ENCODE measurements around the gene SPHKAP.

The SPHKAP gene

DNA sequence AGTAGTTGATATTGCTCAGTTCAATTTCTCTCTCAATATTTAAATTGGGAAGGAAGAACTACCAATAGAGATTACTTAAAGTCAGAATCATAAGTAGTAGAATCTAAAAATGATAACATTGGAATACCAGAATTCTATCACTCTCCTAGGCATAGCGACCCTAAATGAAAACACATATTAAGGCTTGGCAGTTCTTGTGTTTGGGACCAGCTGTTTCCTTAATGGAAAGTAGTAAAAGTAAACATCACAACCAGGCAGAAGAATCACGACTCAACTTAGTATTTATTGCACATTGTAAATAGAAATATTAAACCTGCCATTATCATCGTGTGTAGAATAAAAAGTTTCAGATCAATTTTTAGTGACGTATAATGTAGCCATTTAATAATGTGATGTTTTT is 117.5 kb downstream of the SPHKAP start:
- no peaks in the 10 kb centered on the region for H3K27me3 ChIP-seq (ENCODE audit: insufficient read depth, low read length)

DNA sequence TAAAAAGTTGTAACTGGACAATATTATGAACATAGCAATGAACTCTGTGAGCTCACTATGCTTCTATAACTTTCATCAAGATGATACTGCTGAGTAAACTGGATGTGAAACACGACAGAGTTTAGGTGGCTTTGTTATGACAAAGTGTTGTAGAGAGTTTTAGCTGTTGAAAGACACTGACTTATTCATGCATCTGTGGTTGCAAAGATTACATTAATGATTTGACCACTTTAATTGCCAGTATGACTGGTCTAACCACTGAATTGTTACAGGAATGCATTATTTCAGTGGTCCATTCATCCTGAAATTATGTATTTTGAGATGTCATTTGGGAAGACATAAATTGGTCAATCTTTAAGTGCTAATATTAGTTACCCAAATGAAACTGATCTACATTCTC is 117.9 kb downstream of the SPHKAP start:
- no peaks in the 10 kb centered on the region for H3K9me3 ChIP-seq (ENCODE audit: insufficient read depth, low read depth, low read length)
- no peaks in the 10 kb centered on the region for H3K36me3 ChIP-seq (ENCODE audit: insufficient read depth, low read depth, low read length)
- H3K4me1 ChIP-seq (ENCODE audit: insufficient read depth, low read length): no peaks in the 10 kb centered on the region
- H3K27ac ChIP-seq (ENCODE audit: low read length): no peak overlapping the region
- no peak overlapping the region for H3K9ac ChIP-seq (ENCODE audit: low read depth, low read length)
- no peaks in the 10 kb centered on the region for H3K27me3 ChIP-seq (ENCODE audit: insufficient read depth, low read length)
- no peak overlapping the region for H3K4me3 ChIP-seq (ENCODE audit: low read length)

More for the DNA sequence above, 117.5 kb downstream of the SPHKAP start:
- Histone ChIP-seq H3K27ac (ENCODE audit: low read length) (no peak overlapping the region), H3K9ac (ENCODE audit: low read depth, low read length) (no peak overlapping the region), H3K4me1 (ENCODE audit: insufficient read depth, low read length) (no peaks in the 10 kb centered on the region), H3K4me3 (ENCODE audit: low read length) (no peak overlapping the region), H3K36me3 (ENCODE audit: insufficient read depth, low read depth, low read length) (no peaks in the 10 kb centered on the region), H3K9me3 (ENCODE audit: insufficient read depth, low read depth, low read length) (no peaks in the 10 kb centered on the region)

DNA sequence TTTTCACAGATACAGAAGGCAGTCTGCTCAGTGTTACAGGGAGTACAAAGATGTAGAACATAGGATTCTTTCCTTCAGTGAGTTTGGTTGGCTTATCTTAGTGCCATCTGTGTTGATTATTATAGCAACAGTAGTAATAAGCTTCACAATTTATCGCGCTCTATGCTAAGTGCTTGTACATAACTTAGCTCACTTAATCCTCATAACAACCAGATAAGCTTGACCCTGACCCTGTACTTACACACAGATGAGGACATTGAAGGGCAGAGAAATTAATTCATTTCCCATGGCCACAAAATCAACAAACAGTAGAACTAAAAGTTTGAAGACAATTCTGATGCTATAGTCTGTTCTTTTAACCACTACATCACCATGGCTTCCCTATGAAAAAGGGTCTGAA is 121.8 kb downstream of the SPHKAP start:
- Histone ChIP-seq H3K9ac (ENCODE audit: low read depth, low read length) (no peak overlapping the region), H3K27me3 (ENCODE audit: insufficient read depth, low read length) (no peaks in the 10 kb centered on the region), H3K9me3 (ENCODE audit: insufficient read depth, low read depth, low read length) (no peaks in the 10 kb centered on the region), H3K4me1 (ENCODE audit: insufficient read depth, low read length) (no peaks in the 10 kb centered on the region), H3K27ac (ENCODE audit: low read length) (no peak overlapping the region), H3K4me3 (ENCODE audit: low read length) (no peak overlapping the region), H3K36me3 (ENCODE audit: insufficient read depth, low read depth, low read length) (no peaks in the 10 kb centered on the region)

DNA sequence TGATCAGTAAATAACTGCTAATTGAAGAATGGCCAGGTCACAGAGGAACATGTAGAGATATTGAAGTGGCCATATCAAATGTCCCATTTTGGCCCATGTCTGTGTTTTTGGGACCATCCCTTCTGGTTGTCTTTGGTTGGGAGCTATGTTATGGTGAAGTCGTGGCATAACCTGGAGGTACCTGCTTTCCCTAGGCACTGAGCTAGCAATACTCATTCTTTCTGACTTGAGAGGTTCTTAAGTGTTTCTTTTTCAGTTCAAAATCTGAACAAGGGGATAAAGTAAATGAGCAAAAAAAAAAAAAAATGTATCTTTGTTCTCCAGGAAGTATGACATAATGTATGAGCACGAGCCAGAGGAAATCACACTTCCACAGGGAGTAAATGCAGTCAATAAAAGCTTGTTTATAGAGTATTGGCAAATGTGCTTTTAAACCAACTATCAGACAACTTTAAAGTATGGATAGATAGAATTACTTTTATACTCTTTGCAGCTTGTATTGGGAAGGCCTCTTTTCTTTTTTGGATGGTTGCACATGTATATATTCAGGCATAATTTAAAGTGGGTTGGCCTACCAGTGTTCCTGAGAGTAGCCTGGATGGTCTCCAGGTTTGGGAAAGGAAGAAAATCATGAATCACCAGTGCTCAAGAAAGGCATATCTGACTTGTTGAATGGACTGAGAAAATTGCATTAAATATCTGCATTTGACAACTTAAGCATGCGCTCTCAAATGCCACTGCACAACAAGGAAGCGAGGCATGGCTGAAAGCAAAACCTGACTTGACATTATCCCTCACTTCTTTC is 125.0 kb downstream of the SPHKAP start:
- no peak overlapping the region for H3K9ac ChIP-seq (ENCODE audit: low read depth, low read length)
- no peak overlapping the region for H3K4me3 ChIP-seq (ENCODE audit: low read length)
- no peak overlapping the region for H3K27ac ChIP-seq (ENCODE audit: low read length)
- no peaks in the 10 kb centered on the region for H3K9me3 ChIP-seq (ENCODE audit: insufficient read depth, low read depth, low read length)
- no peaks in the 10 kb centered on the region for H3K36me3 ChIP-seq (ENCODE audit: insufficient read depth, low read depth, low read length)
- no peaks in the 10 kb centered on the region for H3K4me1 ChIP-seq (ENCODE audit: insufficient read depth, low read length)
- H3K27me3 ChIP-seq (ENCODE audit: insufficient read depth, low read length): no peaks in the 10 kb centered on the region

- H3K27me3 ChIP-seq (ENCODE audit: insufficient read depth, low read length): no peaks in the 10 kb centered on the region
- H3K9ac ChIP-seq (ENCODE audit: low read depth, low read length): no peak overlapping the region
- no peaks in the 10 kb centered on the region for H3K4me1 ChIP-seq (ENCODE audit: insufficient read depth, low read length)
- H3K27ac ChIP-seq (ENCODE audit: low read length): no peak overlapping the region
- H3K9me3 ChIP-seq (ENCODE audit: insufficient read depth, low read depth, low read length): no peaks in the 10 kb centered on the region
- no peak overlapping the region for H3K4me3 ChIP-seq (ENCODE audit: low read length)
- no peaks in the 10 kb centered on the region for H3K36me3 ChIP-seq (ENCODE audit: insufficient read depth, low read depth, low read length)
Measured at GRCh38 chr2:228048838-228049490, 132.5 kb downstream of the SPHKAP start.

- Histone ChIP-seq H3K4me1 (ENCODE audit: insufficient read depth, low read length) (no peaks in the 10 kb centered on the region), H3K27ac (ENCODE audit: low read length) (no peak overlapping the region), H3K36me3 (ENCODE audit: insufficient read depth, low read depth, low read length) (no peaks in the 10 kb centered on the region), H3K27me3 (ENCODE audit: insufficient read depth, low read length) (no peaks in the 10 kb centered on the region), H3K4me3 (ENCODE audit: low read length) (no peak overlapping the region), H3K9ac (ENCODE audit: low read depth, low read length) (no peak overlapping the region), H3K9me3 (ENCODE audit: insufficient read depth, low read depth, low read length) (no peaks in the 10 kb centered on the region)
Measured at GRCh38 chr2:228040995-228041394, 140.5 kb downstream of the SPHKAP start.

- Histone ChIP-seq H3K4me3 (ENCODE audit: low read length) (no peak overlapping the region), H3K9ac (ENCODE audit: low read depth, low read length) (no peak overlapping the region), H3K27me3 (ENCODE audit: insufficient read depth, low read length) (no peaks in the 10 kb centered on the region), H3K27ac (ENCODE audit: low read length) (no peak overlapping the region), H3K36me3 (ENCODE audit: insufficient read depth, low read depth, low read length) (no peaks in the 10 kb centered on the region), H3K4me1 (ENCODE audit: insufficient read depth, low read length) (no peaks in the 10 kb centered on the region), H3K9me3 (ENCODE audit: insufficient read depth, low read depth, low read length) (no peaks in the 10 kb centered on the region)
Measured at GRCh38 chr2:228039752-228040534, 141.5 kb downstream of the SPHKAP start.

- Histone ChIP-seq H3K27ac (ENCODE audit: low read length) (no peak overlapping the region), H3K4me1 (ENCODE audit: insufficient read depth, low read length) (no peaks in the 10 kb centered on the region), H3K9me3 (ENCODE audit: insufficient read depth, low read depth, low read length) (no peaks in the 10 kb centered on the region), H3K9ac (ENCODE audit: low read depth, low read length) (no peak overlapping the region), H3K36me3 (ENCODE audit: insufficient read depth, low read depth, low read length) (no peaks in the 10 kb centered on the region), H3K4me3 (ENCODE audit: low read length) (no peak overlapping the region), H3K27me3 (ENCODE audit: insufficient read depth, low read length) (no peaks in the 10 kb centered on the region)
Measured at GRCh38 chr2:228038967-228039366, 142.5 kb downstream of the SPHKAP start.

- Histone ChIP-seq H3K36me3 (ENCODE audit: insufficient read depth, low read depth, low read length) (no peaks in the 10 kb centered on the region), H3K27me3 (ENCODE audit: insufficient read depth, low read length) (no peaks in the 10 kb centered on the region), H3K9ac (ENCODE audit: low read depth, low read length) (no peak overlapping the region), H3K4me3 (ENCODE audit: low read length) (no peak overlapping the region), H3K9me3 (ENCODE audit: insufficient read depth, low read depth, low read length) (no peaks in the 10 kb centered on the region), H3K4me1 (ENCODE audit: insufficient read depth, low read length) (no peaks in the 10 kb centered on the region), H3K27ac (ENCODE audit: low read length) (no peak overlapping the region)
Measured at GRCh38 chr2:228037915-228038314, 143.6 kb downstream of the SPHKAP start.

DNA sequence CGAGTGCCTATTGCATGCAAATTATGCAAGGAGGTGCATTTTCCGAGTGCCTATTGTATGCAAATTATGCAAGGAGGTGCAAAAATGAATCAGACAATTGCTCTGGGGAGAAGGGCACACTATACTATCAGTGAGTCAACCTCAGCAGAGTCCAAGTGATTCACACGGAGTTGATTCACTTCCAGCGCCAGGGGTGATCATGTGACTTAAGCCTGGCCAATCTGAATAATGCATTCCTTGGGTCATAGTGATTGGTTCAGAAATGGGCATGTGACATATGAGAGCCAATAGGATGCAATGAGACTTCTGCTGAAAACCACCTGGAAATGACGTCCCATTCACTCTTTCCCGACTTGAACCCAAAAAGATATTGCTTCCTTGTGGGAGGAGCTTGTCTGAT is 157.9 kb downstream of the SPHKAP start:
- Histone ChIP-seq H3K4me1 (ENCODE audit: insufficient read depth, low read length) (no peaks in the 10 kb centered on the region), H3K9ac (ENCODE audit: low read depth, low read length) (no peak overlapping the region), H3K36me3 (ENCODE audit: insufficient read depth, low read depth, low read length) (no peaks in the 10 kb centered on the region), H3K27me3 (ENCODE audit: insufficient read depth, low read length) (no peaks in the 10 kb centered on the region), H3K27ac (ENCODE audit: low read length) (no peak overlapping the region), H3K9me3 (ENCODE audit: insufficient read depth, low read depth, low read length) (0 out of 2 replicates have a peak, but pooled peaks cover 4% of the 10 kb centered on the region), H3K4me3 (ENCODE audit: low read length) (no peak overlapping the region)

- 0 out of 2 replicates have a peak, but pooled peaks cover 5% of the 10 kb centered on the region for H3K4me1 ChIP-seq (ENCODE audit: insufficient read depth, low read length)
Measured at GRCh38 chr2:228018311-228018710, 163.2 kb downstream of the SPHKAP start.

More at GRCh38 chr2:228018311-228018710, 163.2 kb downstream of the SPHKAP start:
- H3K27me3 ChIP-seq (ENCODE audit: insufficient read depth, low read length): no peaks in the 10 kb centered on the region
- no peak overlapping the region for H3K9ac ChIP-seq (ENCODE audit: low read depth, low read length)
- H3K4me3 ChIP-seq (ENCODE audit: low read length): no peak overlapping the region
- 0 out of 2 replicates have a peak, but pooled peaks cover under 1% of the 10 kb centered on the region for H3K9me3 ChIP-seq (ENCODE audit: insufficient read depth, low read depth, low read length)
- no peaks in the 10 kb centered on the region for H3K36me3 ChIP-seq (ENCODE audit: insufficient read depth, low read depth, low read length)
- no peak overlapping the region for H3K27ac ChIP-seq (ENCODE audit: low read length)
